HepG2 (cell line): Measurements from ENCODE around the gene DDX23. TPM values are rescaled to one million over a fixed set of nuclear protein-coding genes. Genes with fewer than 3 reads are reported as not detected.

Experiments used
- ATAC-seq: fragments of 200-7000 bp; cut with Tn5 transposase; 3 replicates; pipeline ENCODE4 v1.9.1; 2020; ENCODE audit warnings: mild to moderate bottlenecking, moderate library complexity
- BruUV-seq: library from RNA; stranded (reverse); fragments of 400-500 nt; replicated peaks from 2 replicates; lab custom pipeline; 2021; lab: Mats Ljungman, UMichigan
- CTCF ChIA-PET: fragments of 300-600 bp; formaldehyde crosslinking; extraction: SDS; loops from one replicate; lab custom pipeline; 2021; ENCODE audit warnings: low total read pairs, inconsistent platforms, low intra/inter-chr PET ratio; lab: Yijun Ruan, JAX
- POLR2A ChIA-PET: fragments of 350-600 bp; sonication (Branson Sonifier 250); formaldehyde crosslinking; loops from one replicate; lab custom pipeline; 2020; ENCODE audit warnings: antibody characterized with exemption, inconsistent platforms; lab: Yijun Ruan, JAX
- DNase-seq: peaks from one replicate; pipeline ENCODE4 v3.0.0-alpha.2; 2015; ENCODE audit warnings: low spot score
- FAIRE-seq: peaks from 3 replicates; lab custom pipeline; 2011; peaks lifted over from hg19 to GRCh38; lab: Jason Lieb, UNC
- H2AFZ ChIP-seq: one replicate; pipeline ENCODE4 v1.6.1; 2011; ENCODE audit warnings: low read length, inconsistent platforms
- H3K27ac ChIP-seq: fragments of 300-600 bp; 3 replicates; pipeline ENCODE4 v1.8.0; 2011; ENCODE audit warnings: mixed run types, mild to moderate bottlenecking, mixed read lengths, low read length, inconsistent platforms; ENCODE audit not compliant: insufficient read depth; ENCODE audit errors: extremely low read length
- H3K27me3 ChIP-seq, 2 experiments: fragments of 200-600 bp in 1 of 2; 2 replicates in 1 of 2; 3 replicates in 1 of 2; pipeline versions ENCODE4 v1.6.0 to v1.8.0; 2011; ENCODE audit warnings: low read length in 2 of 2, mild to moderate bottlenecking in 2 of 2, moderate library complexity in 2 of 2, inconsistent platforms in 1 of 2; ENCODE audit not compliant: insufficient read depth in 2 of 2, control insufficient read depth in 1 of 2
- H3K36me3 ChIP-seq, 2 experiments: fragments of 200-600 bp in 1 of 2; replicated peaks in 1 of 2; 2 replicates in 1 of 2; 3 replicates in 1 of 2; pipeline versions ENCODE4 v1.5.1 to v1.8.0; 2011; ENCODE audit warnings: low read length in 2 of 2, inconsistent platforms in 1 of 2; ENCODE audit not compliant: insufficient read depth in 2 of 2, control insufficient read depth in 1 of 2
- H3K4me1 ChIP-seq: 2 replicates; pipeline ENCODE4 v1.5.1; 2012; ENCODE audit warnings: low read length, inconsistent platforms; ENCODE audit not compliant: insufficient read depth
- H3K4me2 ChIP-seq: 2 replicates; pipeline ENCODE4 v1.6.0; 2011; ENCODE audit warnings: low read depth, low read length, inconsistent platforms
- H3K4me3 ChIP-seq, 3 experiments: fragments of 200-600 bp in 1 of 3; sonication (generic), shearing (Covaris generic) in 1 of 3; replicated peaks in 1 of 3; 2 replicates each; pipeline ENCODE4 v1.5.1; 2011 to 2016; ENCODE audit warnings: low read length in 3 of 3, inconsistent platforms in 2 of 3, low read depth in 2 of 3, mild to moderate bottlenecking in 2 of 3, control low read depth in 1 of 3, mixed read lengths in 1 of 3; ENCODE audit not compliant: insufficient read depth in 1 of 3
- H3K79me2 ChIP-seq: one replicate; pipeline ENCODE4 v1.6.1; 2011; ENCODE audit warnings: low read length, inconsistent platforms; ENCODE audit not compliant: insufficient read depth
- H3K9ac ChIP-seq: 2 replicates; pipeline ENCODE4 v1.6.0; 2011; ENCODE audit warnings: mild to moderate bottlenecking, low read depth, low read length, inconsistent platforms; ENCODE audit not compliant: insufficient read depth
- H3K9me3 ChIP-seq: 2 replicates; pipeline ENCODE4 v1.5.1; 2012; ENCODE audit warnings: mild to moderate bottlenecking, low read length
- H4K20me1 ChIP-seq: 2 replicates; pipeline ENCODE4 v1.6.0; 2011; ENCODE audit warnings: inconsistent platforms, mild to moderate bottlenecking, low read length, moderate library complexity; ENCODE audit not compliant: insufficient read depth
- DR1 ChIP-seq: sonication (generic); formaldehyde crosslinking; IDR thresholded peaks from 2 replicates; pipeline ENCODE4 v1.8.0; 2021; ENCODE audit warnings: mild to moderate bottlenecking, missing genetic modification reagents, inconsistent platforms
- GATA4 ChIP-seq: sonication (generic); IDR thresholded peaks from 2 replicates; pipeline ENCODE4 v1.6.1; 2016; ENCODE audit warnings: antibody characterized with exemption, low read depth, borderline replicate concordance
- HNRNPLL ChIP-seq: fragments of 200-400 bp; formaldehyde crosslinking; IDR thresholded peaks from 2 replicates; pipeline ENCODE4 v1.6.1; 2017; ENCODE audit warnings: mild to moderate bottlenecking, low read depth, low read length; ENCODE audit not compliant: poor library complexity, severe bottlenecking
- JUN ChIP-seq: sonication (generic); formaldehyde crosslinking; IDR thresholded peaks from 2 replicates; pipeline ENCODE4 v1.4.0; 2020; ENCODE audit warnings: mild to moderate bottlenecking, missing genetic modification reagents
- KAT8 ChIP-seq: IDR thresholded peaks from 2 replicates; pipeline ENCODE4 v1.6.1; 2016; ENCODE audit warnings: missing genetic modification reagents, missing compliant biosample characterization
- KLF15 ChIP-seq: sonication (generic); formaldehyde crosslinking; IDR thresholded peaks from 2 replicates; pipeline ENCODE4 v1.8.1; 2023; ENCODE audit warnings: borderline replicate concordance, mild to moderate bottlenecking, inconsistent platforms, missing genetic modification reagents, mixed read lengths
- MEIS2 ChIP-seq: sonication (generic); formaldehyde crosslinking; IDR thresholded peaks from 2 replicates; pipeline ENCODE4 v1.9.0; 2021; ENCODE audit warnings: mild to moderate bottlenecking, missing genetic modification reagents
- ZC3H4 ChIP-seq: sonication (generic); formaldehyde crosslinking; IDR thresholded peaks from 2 replicates; pipeline ENCODE4 v1.4.0; 2020; ENCODE audit warnings: missing genetic modification reagents, borderline replicate concordance
- ZNF501 ChIP-seq: sonication (generic); formaldehyde crosslinking; IDR thresholded peaks from 2 replicates; pipeline ENCODE4 v1.5.1; 2020; ENCODE audit warnings: mild to moderate bottlenecking, moderate library complexity, missing genetic modification reagents
- ZNF629 ChIP-seq: sonication (generic); formaldehyde crosslinking; conservative IDR thresholded peaks from 2 replicates; pipeline ENCODE4 v1.5.0; 2020; ENCODE audit warnings: missing genetic modification reagents
- ZSCAN21 ChIP-seq: sonication (generic); formaldehyde crosslinking; IDR thresholded peaks from 2 replicates; pipeline ENCODE4 v1.8.0; 2022; ENCODE audit warnings: mild to moderate bottlenecking, missing genetic modification reagents, moderate library complexity, borderline replicate concordance
- ZSCAN29 ChIP-seq: sonication (generic); formaldehyde crosslinking; conservative IDR thresholded peaks from 2 replicates; pipeline ENCODE4 v1.4.0; 2020; ENCODE audit warnings: mild to moderate bottlenecking, missing genetic modification reagents
- WGBS: methylation state at CpG from one replicate; pipeline ENCODE4 v1.1.6; 2017; ENCODE audit warnings: low lambda C conversion rate; 5-methylcytosine and 5-hydroxymethylcytosine counted together
- in situ Hi-C: cut with HindIII; loops from 2 replicates; pipeline ENCODE4 v1.10.0; 2017; ENCODE audit warnings: low pct_unique_long_range_greater_than_20kb; ENCODE audit not compliant: extremely low pct_ligation_motif_present
- intact Hi-C: fragments of 100-400 bp; cut with micrococcal nuclease; formaldehyde crosslinking; loops from one replicate; pipeline ENCODE4 v1.10.0; 2022; ENCODE audit not compliant: unreplicated experiment
- polyA plus RNA-seq, 8 experiments: library from polyadenylated mRNA; depleted of rRNA in 3 of 8; stranded (reverse) in 7 of 8; unstranded in 1 of 8; fragments of >200 nt; fragmentation: Illumina TruSeq in 4 of 8; extraction: Trizol in 4 of 8; gene quantifications; 2 replicates each; pipeline versions ENCODE4 v1.2.1 to v1.2.3, GENCODE V29; 2011 to 2016; ENCODE audit warnings: low read depth in 4 of 8, missing spikeins in 1 of 8, mixed read lengths in 1 of 8; ENCODE audit not compliant: insufficient read depth in 1 of 8
- total RNA-seq, 5 experiments: library from RNA; depleted of rRNA; stranded (reverse); fragments of >200 nt; fragmentation: Illumina TruSeq; extraction: Trizol; gene quantifications; 2 replicates each; pipeline ENCODE4 v1.2.3, GENCODE V29; 2016; ENCODE audit warnings: low read depth in 1 of 5
- TF ChIP-seq, protein P1 (sequence below): fragments of 450-650 bp; IDR thresholded peaks from 2 replicates; pipeline ENCODE4 v1.6.1; 2017
- TF ChIP-seq, protein P2 (sequence below): sonication (generic); formaldehyde crosslinking; IDR thresholded peaks from one replicate; pipeline ENCODE4 v1.5.1; 2020; ENCODE audit warnings: mild to moderate bottlenecking, missing genetic modification reagents; ENCODE audit errors: not compliant biosample characterization

The DDX23 gene
- total and polyA plus RNA-seq, 2 of the 13 experiments (the other 11 are each of a cell fraction or from before 2014, with no cell fraction given) = 35.7 to 90.0 TPM

DNA sequence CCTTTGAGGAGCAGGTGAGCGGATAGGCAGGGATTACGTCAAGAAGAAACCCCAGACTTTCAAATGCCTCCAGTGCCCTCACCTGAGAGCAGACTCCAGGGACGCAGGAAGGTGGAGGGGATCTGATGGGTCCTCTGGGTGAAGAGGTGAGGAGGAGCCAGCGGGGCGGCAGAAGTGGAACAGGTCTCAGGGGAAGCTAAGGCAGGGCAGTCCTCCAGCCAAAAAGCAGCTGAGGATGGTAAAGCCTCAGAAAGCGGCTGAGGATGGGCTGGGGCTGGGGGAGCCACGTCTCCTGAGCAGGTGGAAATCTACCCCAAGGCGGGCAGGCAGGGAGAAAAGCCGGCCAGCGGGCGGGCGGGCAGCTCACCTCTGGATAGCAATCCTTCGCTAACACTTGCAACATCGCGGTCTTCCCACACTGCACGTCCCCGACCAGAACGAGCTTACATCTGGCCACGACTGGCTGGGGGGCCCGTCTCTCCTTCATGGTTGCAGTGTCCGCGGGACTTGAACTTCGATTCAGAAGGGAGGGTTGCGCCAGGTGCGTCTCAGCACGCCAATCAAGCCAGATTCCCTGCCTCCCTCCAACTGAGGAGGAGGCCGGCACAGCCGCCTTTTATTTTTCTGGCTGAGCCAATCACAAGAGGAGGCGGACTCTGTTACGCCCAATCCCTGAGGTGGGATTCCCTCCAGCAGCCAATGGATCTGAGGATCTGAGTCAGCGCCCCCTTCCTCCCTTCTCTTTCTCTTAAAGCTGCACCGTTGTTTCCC, 13.5 kb upstream of the DDX23 start, which contains the start of gene RND1:
TSS of gene RND1 (minus strand) at position 590 of the 771 bp plus-strand sequence. CDS start at position 487, 103 bp downstream.
- in situ Hi-C loops (no loop called here), intact Hi-C loops (loop anchor here (1.0 to 2.0 kb wide), 2 partner anchors 13 to 17 kb away; partner anchors contain the start of gene DDX23)
- Histone ChIP-seq H3K4me2 (peak within 1 kb of the TSS; percentile 90), H3K4me1 (peaks cover 39% of the 10 kb centered on the region), H3K79me2 (no peaks in the 10 kb centered on the region), H2AFZ (no peak within 1 kb of the TSS), H3K27me3 (no peaks in the 10 kb centered on the region; a peak in 1 of 5 replicates), H3K4me3 (peak within 1 kb of the TSS; percentile 59 to 82 (median 76)), H3K27ac (peak within 1 kb of the TSS; percentile 46), H3K9ac (peak within 1 kb of the TSS; percentile 64), H3K36me3 (peaks cover 0 to 1% of the 10 kb centered on the region in 2 experiments; a peak in 1 of 5 replicates), H4K20me1 (no peaks in the 10 kb centered on the region), H3K9me3 (no peaks in the 10 kb centered on the region)
- DNase-seq = peak; percentile 94
- WGBS = 10% methylated on average over 9 of the region's 32 CpGs
- ATAC-seq = peak; percentile 92
- POLR2A ChIA-PET = interaction anchor here (0.7 to 3.9 kb wide), 33 partner anchors 8 to 266 kb away, joined by 3 to 115 read pairs (median 4); partner anchors contain the start of genes ARF3, DDX23, FKBP11 and PRKAG1
- FAIRE-seq = peak; percentile 94
- CTCF ChIA-PET = no interaction called here
- BruUV-seq = TSS peak; percentile 79
- no peak for TF ChIP-seq ZC3H4 (CRISPR knock-in tag)
- TF ChIP-seq MEIS2 (CRISPR knock-in tag) = peak; percentile 80
- peak; percentile 87 for TF ChIP-seq DR1
- TF ChIP-seq ZNF501 (CRISPR knock-in tag) = peak; percentile 54
- TF ChIP-seq ZSCAN29 = 0 out of 2 replicates have a peak, but pooled peaks have one; percentile 40
- peak; percentile 72 for TF ChIP-seq KAT8 (CRISPR knock-in tag)
- TF ChIP-seq, protein P1, sequence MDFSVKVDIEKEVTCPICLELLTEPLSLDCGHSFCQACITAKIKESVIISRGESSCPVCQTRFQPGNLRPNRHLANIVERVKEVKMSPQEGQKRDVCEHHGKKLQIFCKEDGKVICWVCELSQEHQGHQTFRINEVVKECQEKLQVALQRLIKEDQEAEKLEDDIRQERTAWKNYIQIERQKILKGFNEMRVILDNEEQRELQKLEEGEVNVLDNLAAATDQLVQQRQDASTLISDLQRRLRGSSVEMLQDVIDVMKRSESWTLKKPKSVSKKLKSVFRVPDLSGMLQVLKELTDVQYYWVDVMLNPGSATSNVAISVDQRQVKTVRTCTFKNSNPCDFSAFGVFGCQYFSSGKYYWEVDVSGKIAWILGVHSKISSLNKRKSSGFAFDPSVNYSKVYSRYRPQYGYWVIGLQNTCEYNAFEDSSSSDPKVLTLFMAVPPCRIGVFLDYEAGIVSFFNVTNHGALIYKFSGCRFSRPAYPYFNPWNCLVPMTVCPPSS = no peak
- TF ChIP-seq GATA4 = peak; percentile 88; the same call in 1 of the 2 replicates
- no peak for TF ChIP-seq ZNF629 (CRISPR knock-in tag)
- TF ChIP-seq KLF15 (CRISPR knock-in tag) = peak; percentile 90; the same call in 1 of the 2 replicates
- peak; percentile 75 for TF ChIP-seq ZSCAN21 (CRISPR knock-in tag)
- TF ChIP-seq, protein P2, sequence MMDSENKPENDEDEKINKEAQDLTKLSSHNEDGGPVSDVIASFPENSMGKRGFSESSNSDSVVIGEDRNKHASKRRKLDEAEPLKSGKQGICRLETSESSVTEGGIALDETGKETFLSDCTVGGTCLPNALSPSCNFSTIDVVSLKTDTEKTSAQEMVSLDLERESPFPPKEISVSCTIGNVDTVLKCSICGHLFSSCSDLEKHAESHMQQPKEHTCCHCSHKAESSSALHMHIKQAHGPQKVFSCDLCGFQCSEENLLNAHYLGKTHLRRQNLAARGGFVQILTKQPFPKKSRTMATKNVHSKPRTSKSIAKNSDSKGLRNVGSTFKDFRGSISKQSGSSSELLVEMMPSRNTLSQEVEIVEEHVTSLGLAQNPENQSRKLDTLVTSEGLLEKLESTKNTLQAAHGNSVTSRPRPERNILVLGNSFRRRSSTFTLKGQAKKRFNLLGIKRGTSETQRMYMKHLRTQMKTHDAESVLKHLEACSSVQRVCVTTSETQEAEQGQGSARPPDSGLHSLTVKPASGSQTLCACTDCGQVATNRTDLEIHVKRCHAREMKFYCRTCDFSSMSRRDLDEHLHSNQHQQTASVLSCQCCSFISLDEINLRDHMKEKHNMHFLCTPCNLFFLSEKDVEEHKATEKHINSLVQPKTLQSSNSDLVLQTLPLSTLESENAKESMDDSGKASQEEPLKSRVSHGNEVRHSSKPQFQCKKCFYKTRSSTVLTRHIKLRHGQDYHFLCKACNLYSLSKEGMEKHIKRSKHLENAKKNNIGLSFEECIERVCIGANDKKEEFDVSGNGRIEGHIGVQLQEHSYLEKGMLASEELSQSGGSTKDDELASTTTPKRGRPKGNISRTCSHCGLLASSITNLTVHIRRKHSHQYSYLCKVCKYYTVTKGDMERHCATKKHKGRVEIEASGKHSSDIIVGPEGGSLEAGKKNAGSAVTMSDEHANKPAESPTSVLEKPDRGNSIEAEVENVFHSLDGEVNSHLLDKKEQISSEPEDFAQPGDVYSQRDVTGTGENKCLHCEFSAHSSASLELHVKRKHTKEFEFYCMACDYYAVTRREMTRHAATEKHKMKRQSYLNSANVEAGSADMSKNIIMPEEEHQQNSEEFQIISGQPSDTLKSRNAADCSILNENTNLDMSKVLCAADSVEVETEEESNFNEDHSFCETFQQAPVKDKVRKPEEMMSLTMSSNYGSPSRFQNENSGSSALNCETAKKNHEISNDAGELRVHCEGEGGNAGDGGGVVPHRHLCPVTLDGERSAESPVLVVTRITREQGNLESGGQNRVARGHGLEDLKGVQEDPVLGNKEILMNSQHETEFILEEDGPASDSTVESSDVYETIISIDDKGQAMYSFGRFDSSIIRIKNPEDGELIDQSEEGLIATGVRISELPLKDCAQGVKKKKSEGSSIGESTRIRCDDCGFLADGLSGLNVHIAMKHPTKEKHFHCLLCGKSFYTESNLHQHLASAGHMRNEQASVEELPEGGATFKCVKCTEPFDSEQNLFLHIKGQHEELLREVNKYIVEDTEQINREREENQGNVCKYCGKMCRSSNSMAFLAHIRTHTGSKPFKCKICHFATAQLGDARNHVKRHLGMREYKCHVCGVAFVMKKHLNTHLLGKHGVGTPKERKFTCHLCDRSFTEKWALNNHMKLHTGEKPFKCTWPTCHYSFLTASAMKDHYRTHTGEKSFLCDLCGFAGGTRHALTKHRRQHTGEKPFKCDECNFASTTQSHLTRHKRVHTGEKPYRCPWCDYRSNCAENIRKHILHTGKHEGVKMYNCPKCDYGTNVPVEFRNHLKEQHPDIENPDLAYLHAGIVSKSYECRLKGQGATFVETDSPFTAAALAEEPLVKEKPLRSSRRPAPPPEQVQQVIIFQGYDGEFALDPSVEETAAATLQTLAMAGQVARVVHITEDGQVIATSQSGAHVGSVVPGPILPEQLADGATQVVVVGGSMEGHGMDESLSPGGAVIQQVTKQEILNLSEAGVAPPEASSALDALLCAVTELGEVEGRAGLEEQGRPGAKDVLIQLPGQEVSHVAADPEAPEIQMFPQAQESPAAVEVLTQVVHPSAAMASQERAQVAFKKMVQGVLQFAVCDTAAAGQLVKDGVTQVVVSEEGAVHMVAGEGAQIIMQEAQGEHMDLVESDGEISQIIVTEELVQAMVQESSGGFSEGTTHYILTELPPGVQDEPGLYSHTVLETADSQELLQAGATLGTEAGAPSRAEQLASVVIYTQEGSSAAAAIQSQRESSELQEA (CRISPR knock-in tag) = peak; percentile 51
- 0 out of 2 replicates have a peak, but pooled peaks have one; percentile 14 for TF ChIP-seq JUN (CRISPR knock-in tag)
- peak; percentile 71 for TF ChIP-seq HNRNPLL
